ENCODE measurements around the gene KRT2.

The KRT2 gene
- total RNA-seq: 0 to 0.24 reads per million in 2 experiments

- DNase-seq (ENCODE audit: low read depth): no peak
Measured at GRCh38 chr12:52651726-52652261, at the start of gene KRT2. Gene KRT2 (minus strand): TSS chr12:52652211. CDS start chr12:52652142, 69 bp downstream.

- no peak for DNase-seq (ENCODE audit: low read depth)
Measured at GRCh38 chr12:52701281-52701680, 49.3 kb upstream of the KRT2 start.

- no peak for DNase-seq (ENCODE audit: low read depth)
Measured at GRCh38 chr12:52699960-52700359, 47.9 kb upstream of the KRT2 start.

GRCh38 chr12:52699373-52699772 is 47.4 kb upstream of the KRT2 start:
- no peak for DNase-seq (ENCODE audit: low read depth)

GRCh38 chr12:52698651-52699340 is 46.8 kb upstream of the KRT2 start:
- no peak for DNase-seq (ENCODE audit: low read depth)

- DNase-seq (ENCODE audit: low read depth): no peak
Measured at GRCh38 chr12:52697058-52697582, 45.1 kb upstream of the KRT2 start.

- DNase-seq (ENCODE audit: low read depth): no peak
Measured at GRCh38 chr12:52696588-52696987, 44.6 kb upstream of the KRT2 start.

GRCh38 chr12:52695039-52695438 is 43.0 kb upstream of the KRT2 start:
- DNase-seq (ENCODE audit: low read depth): no peak

GRCh38 chr12:52694151-52694550 is 42.1 kb upstream of the KRT2 start:
- no peak for DNase-seq (ENCODE audit: low read depth)

- DNase-seq (ENCODE audit: low read depth): no peak
Measured at GRCh38 chr12:52693261-52693660, 41.2 kb upstream of the KRT2 start.

- DNase-seq (ENCODE audit: low read depth): no peak
Measured at GRCh38 chr12:52692254-52692653, 40.2 kb upstream of the KRT2 start.

- no peak for DNase-seq (ENCODE audit: low read depth)
Measured at GRCh38 chr12:52691841-52692150, 39.8 kb upstream of the KRT2 start.

- DNase-seq (ENCODE audit: low read depth): peak; percentile 40
Measured at GRCh38 chr12:52691076-52691840, 39.2 kb upstream of the KRT2 start.

GRCh38 chr12:52690351-52691075 is 38.5 kb upstream of the KRT2 start:
- DNase-seq (ENCODE audit: low read depth): no peak

GRCh38 chr12:52689936-52690335 is 37.9 kb upstream of the KRT2 start:
- DNase-seq (ENCODE audit: low read depth): no peak

GRCh38 chr12:52689239-52689638 is 37.2 kb upstream of the KRT2 start:
- DNase-seq (ENCODE audit: low read depth): no peak

- no peak for DNase-seq (ENCODE audit: low read depth)
Measured at GRCh38 chr12:52688481-52688880, 36.5 kb upstream of the KRT2 start.

GRCh38 chr12:52687497-52688385 is 35.7 kb upstream of the KRT2 start:
- DNase-seq (ENCODE audit: low read depth): no peak

- no peak for DNase-seq (ENCODE audit: low read depth)
Measured at GRCh38 chr12:52686756-52687487, 34.9 kb upstream of the KRT2 start.

GRCh38 chr12:52686063-52686462 is 34.1 kb upstream of the KRT2 start:
- DNase-seq (ENCODE audit: low read depth): no peak

Data from T follicular helper cell (primary cell).